HL-60 (cell line): ENCODE measurements around the gene FAM171A1.

ENCODE experiments used
- DNase-seq, 2 experiments: peaks; one replicate each; pipeline ENCODE4 v3.0.0-alpha.2; 2010 to 2020; ENCODE audit warnings: low read depth in 1 of 2, low spot score in 1 of 2
- H3K27ac ChIP-seq: fragments of 250-450 bp; sonication (Bioruptor Pico); replicated peaks from 2 replicates; pipeline ENCODE4 v1.5.1; 2020; ENCODE audit warnings: mild to moderate bottlenecking, moderate library complexity
- H3K27me3 ChIP-seq: fragments of 250-450 bp; sonication (Bioruptor Pico); 2 replicates; pipeline ENCODE4 v1.5.1; 2021; ENCODE audit warnings: mild to moderate bottlenecking, moderate library complexity; ENCODE audit not compliant: insufficient read depth, poor library complexity, severe bottlenecking
- H3K4me3 ChIP-seq: replicated peaks from 2 replicates; pipeline ENCODE4 v1.5.1; 2011; ENCODE audit warnings: mild to moderate bottlenecking, control low read depth, low read length; ENCODE audit not compliant: insufficient read depth
- GABPA ChIP-seq: IDR thresholded peaks from 2 replicates; pipeline ENCODE4 v1.6.1; 2012; ENCODE audit warnings: low read depth
- POLR2AphosphoS5 ChIP-seq: IDR thresholded peaks from 2 replicates; pipeline ENCODE4 v1.6.1; 2012; ENCODE audit warnings: low read depth
- SPI1 ChIP-seq: IDR thresholded peaks from 2 replicates; pipeline ENCODE4 v1.6.1; 2012; ENCODE audit warnings: low read depth, mild to moderate bottlenecking, borderline replicate concordance
- long read RNA-seq: library from polyadenylated mRNA; unstranded; transcript quantifications from one replicate; pipeline ENCODE4 v2.0.0, GENCODE V29; 2020
- TF ChIP-seq, protein P1 (sequence below): IDR thresholded peaks from 2 replicates; pipeline ENCODE4 v1.6.1; 2012; ENCODE audit warnings: low read depth; ENCODE audit not compliant: insufficient replicate concordance
- TF ChIP-seq, protein P2 (sequence below): IDR thresholded peaks from one replicate; pipeline ENCODE4 v1.5.1; 2011; ENCODE audit warnings: low read length, control low read depth, inconsistent platforms; ENCODE audit not compliant: insufficient read depth

Gene FAM171A1
- long read RNA-seq: 0 reads

DNA sequence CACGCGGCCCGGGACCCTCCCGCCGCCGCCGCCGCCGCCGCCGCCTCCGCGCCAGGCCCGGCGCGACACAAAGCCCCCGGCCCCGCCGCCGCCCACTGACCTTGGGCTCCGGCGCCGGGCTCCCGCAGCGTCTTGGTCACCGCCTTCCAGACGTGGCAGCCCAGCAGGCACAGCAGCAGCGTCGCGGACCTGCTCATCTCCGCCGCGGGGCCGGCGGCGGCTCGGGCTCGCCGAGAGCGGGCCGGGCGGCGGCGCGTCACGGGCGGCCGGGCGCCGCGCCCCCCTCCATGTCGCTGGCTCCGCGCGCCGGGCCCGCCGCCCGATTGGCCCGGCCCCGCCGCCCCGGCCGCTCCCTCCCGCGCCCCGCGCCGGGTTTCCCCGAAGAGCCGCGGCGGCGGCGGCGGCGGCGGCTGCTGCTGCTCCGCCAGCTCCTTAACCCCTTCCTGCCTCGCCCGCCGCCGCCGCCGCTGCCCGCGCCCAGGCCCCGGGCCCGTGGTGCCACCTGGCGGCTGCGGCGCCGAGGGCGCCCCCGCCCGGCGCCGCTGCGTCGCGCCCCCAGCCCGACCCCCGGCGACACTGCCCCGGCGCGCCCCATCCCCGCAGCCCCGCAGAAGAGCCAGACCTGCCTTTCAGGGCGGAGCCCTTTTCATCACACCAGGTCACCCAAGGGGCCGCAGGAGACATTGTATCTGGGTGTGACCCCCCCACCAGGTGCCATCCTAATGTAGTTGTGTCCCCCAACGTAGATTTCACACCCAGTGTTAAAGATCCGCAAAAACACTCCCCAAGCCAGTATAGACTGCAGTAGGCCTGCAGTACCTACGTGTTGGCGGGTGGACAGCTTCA lies at the start of gene FAM171A1:
TSS of gene FAM171A1 (minus strand) at position 434 of the 846 bp plus-strand sequence. CDS start at position 197, 237 bp downstream.
- TF ChIP-seq, protein P1, sequence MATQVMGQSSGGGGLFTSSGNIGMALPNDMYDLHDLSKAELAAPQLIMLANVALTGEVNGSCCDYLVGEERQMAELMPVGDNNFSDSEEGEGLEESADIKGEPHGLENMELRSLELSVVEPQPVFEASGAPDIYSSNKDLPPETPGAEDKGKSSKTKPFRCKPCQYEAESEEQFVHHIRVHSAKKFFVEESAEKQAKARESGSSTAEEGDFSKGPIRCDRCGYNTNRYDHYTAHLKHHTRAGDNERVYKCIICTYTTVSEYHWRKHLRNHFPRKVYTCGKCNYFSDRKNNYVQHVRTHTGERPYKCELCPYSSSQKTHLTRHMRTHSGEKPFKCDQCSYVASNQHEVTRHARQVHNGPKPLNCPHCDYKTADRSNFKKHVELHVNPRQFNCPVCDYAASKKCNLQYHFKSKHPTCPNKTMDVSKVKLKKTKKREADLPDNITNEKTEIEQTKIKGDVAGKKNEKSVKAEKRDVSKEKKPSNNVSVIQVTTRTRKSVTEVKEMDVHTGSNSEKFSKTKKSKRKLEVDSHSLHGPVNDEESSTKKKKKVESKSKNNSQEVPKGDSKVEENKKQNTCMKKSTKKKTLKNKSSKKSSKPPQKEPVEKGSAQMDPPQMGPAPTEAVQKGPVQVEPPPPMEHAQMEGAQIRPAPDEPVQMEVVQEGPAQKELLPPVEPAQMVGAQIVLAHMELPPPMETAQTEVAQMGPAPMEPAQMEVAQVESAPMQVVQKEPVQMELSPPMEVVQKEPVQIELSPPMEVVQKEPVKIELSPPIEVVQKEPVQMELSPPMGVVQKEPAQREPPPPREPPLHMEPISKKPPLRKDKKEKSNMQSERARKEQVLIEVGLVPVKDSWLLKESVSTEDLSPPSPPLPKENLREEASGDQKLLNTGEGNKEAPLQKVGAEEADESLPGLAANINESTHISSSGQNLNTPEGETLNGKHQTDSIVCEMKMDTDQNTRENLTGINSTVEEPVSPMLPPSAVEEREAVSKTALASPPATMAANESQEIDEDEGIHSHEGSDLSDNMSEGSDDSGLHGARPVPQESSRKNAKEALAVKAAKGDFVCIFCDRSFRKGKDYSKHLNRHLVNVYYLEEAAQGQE: no peak
- TF ChIP-seq, protein P2, sequence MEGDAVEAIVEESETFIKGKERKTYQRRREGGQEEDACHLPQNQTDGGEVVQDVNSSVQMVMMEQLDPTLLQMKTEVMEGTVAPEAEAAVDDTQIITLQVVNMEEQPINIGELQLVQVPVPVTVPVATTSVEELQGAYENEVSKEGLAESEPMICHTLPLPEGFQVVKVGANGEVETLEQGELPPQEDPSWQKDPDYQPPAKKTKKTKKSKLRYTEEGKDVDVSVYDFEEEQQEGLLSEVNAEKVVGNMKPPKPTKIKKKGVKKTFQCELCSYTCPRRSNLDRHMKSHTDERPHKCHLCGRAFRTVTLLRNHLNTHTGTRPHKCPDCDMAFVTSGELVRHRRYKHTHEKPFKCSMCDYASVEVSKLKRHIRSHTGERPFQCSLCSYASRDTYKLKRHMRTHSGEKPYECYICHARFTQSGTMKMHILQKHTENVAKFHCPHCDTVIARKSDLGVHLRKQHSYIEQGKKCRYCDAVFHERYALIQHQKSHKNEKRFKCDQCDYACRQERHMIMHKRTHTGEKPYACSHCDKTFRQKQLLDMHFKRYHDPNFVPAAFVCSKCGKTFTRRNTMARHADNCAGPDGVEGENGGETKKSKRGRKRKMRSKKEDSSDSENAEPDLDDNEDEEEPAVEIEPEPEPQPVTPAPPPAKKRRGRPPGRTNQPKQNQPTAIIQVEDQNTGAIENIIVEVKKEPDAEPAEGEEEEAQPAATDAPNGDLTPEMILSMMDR: no peak
- Histone ChIP-seq H3K4me3 (no peak within 1 kb of the TSS; the same call in 1 of the 2 replicates), H3K27ac (no peak within 1 kb of the TSS), H3K27me3 (peaks cover 4% of the 10 kb centered on the region)
- peak in 1 of 2 experiments; percentile 1 for DNase-seq

DNA sequence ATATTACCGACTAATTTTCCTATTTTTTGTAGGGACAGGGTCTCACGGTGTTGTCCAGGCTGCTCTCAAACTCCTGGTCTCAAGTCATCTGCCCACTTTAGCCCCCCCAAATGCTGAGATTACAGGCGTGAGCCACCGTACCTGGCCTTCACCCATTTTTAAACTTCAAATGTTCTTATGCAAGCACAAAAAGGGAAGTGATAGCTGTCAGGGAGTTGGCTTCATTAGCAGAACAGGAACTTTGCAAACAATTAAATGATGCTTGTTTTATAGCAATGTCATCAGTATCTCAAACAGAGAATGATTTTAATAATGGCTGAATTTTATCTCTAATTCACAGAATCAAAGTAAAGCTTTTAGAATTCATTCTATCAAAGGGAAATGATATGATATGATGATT lies 49.8 kb upstream of the FAM171A1 start:
- TF ChIP-seq SPI1: peak; percentile 72
- no peak for TF ChIP-seq POLR2AphosphoS5
- no peak for DNase-seq

DNA sequence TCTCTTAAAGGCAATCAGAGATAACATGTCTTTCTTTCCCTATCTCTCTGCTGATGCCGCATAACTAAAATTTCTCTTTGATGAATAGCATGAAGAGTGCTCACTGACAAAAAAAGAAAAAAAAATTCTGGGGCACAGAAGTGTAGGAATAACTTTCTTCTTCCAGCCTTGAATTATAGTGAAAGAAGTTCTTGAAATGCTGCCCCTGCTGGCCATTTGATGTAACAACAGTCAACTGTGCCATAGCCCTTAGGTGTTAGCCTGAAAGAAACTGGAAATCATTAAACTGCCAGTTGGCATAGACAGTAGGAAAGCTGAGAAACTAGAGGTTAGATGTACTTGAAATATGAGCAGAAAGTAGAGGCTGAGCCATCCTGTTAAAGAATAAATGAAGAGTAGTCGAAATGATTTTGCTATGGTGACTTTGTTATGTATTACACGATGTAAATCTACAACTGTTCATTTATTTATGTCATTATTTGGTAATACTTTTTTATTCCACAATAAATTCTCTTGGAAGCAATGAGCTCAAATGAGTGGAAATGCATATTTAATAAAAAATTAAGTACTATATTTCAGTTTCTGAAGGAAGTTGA lies 48.3 kb upstream of the FAM171A1 start:
- TF ChIP-seq GABPA: no peak
- no peak for TF ChIP-seq POLR2AphosphoS5
- TF ChIP-seq, protein P2: peak; percentile 26
- TF ChIP-seq, protein P1: no peak
- Histone ChIP-seq H3K27ac (no peak overlapping the region), H3K4me3 (no peak overlapping the region), H3K27me3 (no peaks in the 10 kb centered on the region)
- peak in 1 of 2 experiments; percentile 5 for DNase-seq

More for the DNA sequence above, 49.8 kb upstream of the FAM171A1 start:
- Histone ChIP-seq H3K4me3 (no peak overlapping the region), H3K27ac (no peak overlapping the region), H3K27me3 (no peaks in the 10 kb centered on the region)

DNA sequence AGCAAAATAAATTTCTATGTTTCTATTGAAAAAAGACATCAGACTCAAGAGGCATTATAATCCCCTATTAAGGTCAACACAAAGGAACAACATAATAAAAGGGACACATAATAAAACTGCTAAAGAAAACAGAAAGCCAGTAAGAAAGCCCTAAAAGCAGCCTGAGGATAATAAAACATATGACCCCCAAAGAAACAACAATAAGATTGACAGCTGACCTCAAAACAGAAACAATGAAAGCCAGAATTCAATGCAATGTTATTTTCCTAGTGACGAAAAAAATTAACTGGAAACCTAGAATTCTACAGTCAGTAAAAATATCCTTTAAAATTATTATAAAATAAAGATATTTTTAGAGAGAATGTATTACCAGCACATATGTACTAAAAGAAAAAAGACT lies 44.9 kb upstream of the FAM171A1 start:
- no peak overlapping the region for H3K27ac ChIP-seq
- DNase-seq: no peak
- no peak for TF ChIP-seq POLR2AphosphoS5
- TF ChIP-seq, protein P1: no peak
- no peak overlapping the region for H3K4me3 ChIP-seq
- H3K27me3 ChIP-seq: no peaks in the 10 kb centered on the region
